Lower leg skin (tissue), 4 donors: Measurements from ENCODE around the gene KLHDC7A. TPM values are rescaled to one million over a fixed set of nuclear protein-coding genes. Genes with fewer than 3 reads are reported as not detected.

Source experiments
- DNase-seq, 2 donors: peaks; one replicate each; pipeline ENCODE4 v3.0.0-alpha.2; 2019; ENCODE audit warnings: low spot score in 2 of 2
- H3K4me3 ChIP-seq: fragments of 200-600 bp; sonication (generic); 2 replicates; pipeline ENCODE4 v1.5.1; 2017; ENCODE audit warnings: mild to moderate bottlenecking, low read depth; ENCODE audit not compliant: poor library complexity, severe bottlenecking
- CTCF ChIP-seq, 3 donors: fragments of 450-650 bp; IDR thresholded peaks; one replicate each; pipeline ENCODE4 v1.5.1; 2016; ENCODE audit warnings: antibody characterized with exemption in 3 of 3, mild to moderate bottlenecking in 3 of 3, moderate library complexity in 2 of 3
- POLR2A ChIP-seq, 2 donors: fragments of 450-650 bp; IDR thresholded peaks; one replicate each; pipeline ENCODE4 v1.6.1; 2016 to 2017; ENCODE audit warnings: antibody characterized with exemption in 2 of 2, mild to moderate bottlenecking in 1 of 2, moderate library complexity in 1 of 2
- WGBS, 2 donors: methylation state at CpG; one replicate each; pipeline ENCODE4 v1.1.5; 2018; 5-methylcytosine and 5-hydroxymethylcytosine counted together
- intact Hi-C: fragments of 100-400 bp; cut with DNase I; formaldehyde crosslinking; loops from one replicate; pipeline ENCODE4 v1.15.0; 2023; ENCODE audit warnings: low total_unique reads
- total RNA-seq, 4 donors: library from RNA; depleted of rRNA; stranded (reverse); fragments of >200 nt; gene quantifications; one replicate each; pipeline ENCODE4 v1.1.0, GENCODE V29; 2016

The KLHDC7A gene
- total RNA-seq, 4 donors from 2014 or later = 0.11 to 0.29 (median 0.15) TPM; not detected in 1

- intact Hi-C loops = no loop called here
- 69 to 71% methylated on average over 7 of the region's 7 CpGs for WGBS, 2 donors
These were observed 14.1 kb upstream of the KLHDC7A start for GRCh38 chr1:18466676-18467075.

GRCh38 chr1:18468570-18468969 is 12.2 kb upstream of the KLHDC7A start:
- TF ChIP-seq CTCF (IDR thresholded peaks at IDR 0.05) = no peak
- no peak for TF ChIP-seq POLR2A (IDR thresholded peaks at IDR 0.05)
- no peak overlapping the region for H3K4me3 ChIP-seq
- intact Hi-C loops = no loop called here
- no peak for DNase-seq
- WGBS, 2 donors = 62 to 70% methylated on average over 6 of the region's 6 CpGs

More at GRCh38 chr1:18466676-18467075, 14.1 kb upstream of the KLHDC7A start:
- H3K4me3 ChIP-seq = no peak overlapping the region
- no peak for DNase-seq
- no peak for TF ChIP-seq POLR2A (IDR thresholded peaks at IDR 0.05)

GRCh38 chr1:18469514-18469913 is 11.2 kb upstream of the KLHDC7A start:
- 64 to 77% methylated on average over 8 of the region's 8 CpGs for WGBS, 2 donors
- DNase-seq = no peak
- no peak overlapping the region for H3K4me3 ChIP-seq
- TF ChIP-seq CTCF (IDR thresholded peaks at IDR 0.05) (no peak), POLR2A (IDR thresholded peaks at IDR 0.05) (no peak)
- intact Hi-C loops = no loop called here

- DNase-seq = no peak
- H3K4me3 ChIP-seq = no peak overlapping the region
- 54 to 65% methylated on average over 12 of the region's 12 CpGs for WGBS, 2 donors
- intact Hi-C loops = no loop called here
- TF ChIP-seq POLR2A (IDR thresholded peaks at IDR 0.05) (no peak), CTCF (IDR thresholded peaks at IDR 0.05) (no peak)
These were observed 9.9 kb upstream of the KLHDC7A start for GRCh38 chr1:18470671-18471355.

- no peak for DNase-seq
- no peak overlapping the region for H3K4me3 ChIP-seq
- 82 to 85% methylated on average over 11 of the region's 11 CpGs for WGBS, 2 donors
- TF ChIP-seq POLR2A (IDR thresholded peaks at IDR 0.05) (no peak), CTCF (IDR thresholded peaks at IDR 0.05) (no peak)
- intact Hi-C loops = no loop called here
These were observed 7.4 kb upstream of the KLHDC7A start for GRCh38 chr1:18473195-18473815.

GRCh38 chr1:18474559-18475175 is 6.1 kb upstream of the KLHDC7A start:
- no peak for TF ChIP-seq POLR2A (IDR thresholded peaks at IDR 0.05)
- no peak for TF ChIP-seq CTCF (IDR thresholded peaks at IDR 0.05)
- 61 to 70% methylated on average over 10 of the region's 10 CpGs for WGBS, 2 donors
- H3K4me3 ChIP-seq = no peak overlapping the region
- DNase-seq = no peak
- intact Hi-C loops = no loop called here
